ENCODE data around the gene CHRFAM7A. TPM values are rescaled to one million over a fixed set of nuclear protein-coding genes. Genes with fewer than 3 reads are reported as not detected.
"Not testable (repeated sequence)": the region's sequence is repeated elsewhere in the genome, so short reads cannot be mapped to it uniquely, and the experiment has no call there.

Gene CHRFAM7A
- polyA plus RNA-seq (ENCODE audit: insufficient read length in 3 of 3): 1 to 10 TPM; 3.0 to 6.0 (median 3.7) TPM
- long read RNA-seq, donor 1: 0 reads
- long read RNA-seq, donor 2, full-length matches to known transcripts: 1 of 1 reads
- long read RNA-seq, donor 2, partial matches to known transcripts: 0 of 1 reads
- long read RNA-seq, donor 2, other reads (novel, unspliced or antisense): 0 of 1 reads
- long read RNA-seq, donor 3: 0 reads
- long read RNA-seq, donor 4: 0 reads
- long read RNA-seq, donor 5: 0 reads
- long read RNA-seq, donor 6, partial matches to known transcripts: 6 of 6 reads
- long read RNA-seq, donor 6, other reads (novel, unspliced or antisense): 0 of 6 reads
- long read RNA-seq, donor 7: 0 reads
- long read RNA-seq, donor 8: 0 reads
- long read RNA-seq, donor 9: 0 reads
- long read RNA-seq, donor 10: 0 reads
- long read RNA-seq, donor 11: 0 reads
- long read RNA-seq, donor 12: 0 reads
- long read RNA-seq, donor 13: 0 reads
- long read RNA-seq, donor 14: 0 reads
- long read RNA-seq, donor 15: 0 reads
- long read RNA-seq, donor 16: 0 reads

DNA sequence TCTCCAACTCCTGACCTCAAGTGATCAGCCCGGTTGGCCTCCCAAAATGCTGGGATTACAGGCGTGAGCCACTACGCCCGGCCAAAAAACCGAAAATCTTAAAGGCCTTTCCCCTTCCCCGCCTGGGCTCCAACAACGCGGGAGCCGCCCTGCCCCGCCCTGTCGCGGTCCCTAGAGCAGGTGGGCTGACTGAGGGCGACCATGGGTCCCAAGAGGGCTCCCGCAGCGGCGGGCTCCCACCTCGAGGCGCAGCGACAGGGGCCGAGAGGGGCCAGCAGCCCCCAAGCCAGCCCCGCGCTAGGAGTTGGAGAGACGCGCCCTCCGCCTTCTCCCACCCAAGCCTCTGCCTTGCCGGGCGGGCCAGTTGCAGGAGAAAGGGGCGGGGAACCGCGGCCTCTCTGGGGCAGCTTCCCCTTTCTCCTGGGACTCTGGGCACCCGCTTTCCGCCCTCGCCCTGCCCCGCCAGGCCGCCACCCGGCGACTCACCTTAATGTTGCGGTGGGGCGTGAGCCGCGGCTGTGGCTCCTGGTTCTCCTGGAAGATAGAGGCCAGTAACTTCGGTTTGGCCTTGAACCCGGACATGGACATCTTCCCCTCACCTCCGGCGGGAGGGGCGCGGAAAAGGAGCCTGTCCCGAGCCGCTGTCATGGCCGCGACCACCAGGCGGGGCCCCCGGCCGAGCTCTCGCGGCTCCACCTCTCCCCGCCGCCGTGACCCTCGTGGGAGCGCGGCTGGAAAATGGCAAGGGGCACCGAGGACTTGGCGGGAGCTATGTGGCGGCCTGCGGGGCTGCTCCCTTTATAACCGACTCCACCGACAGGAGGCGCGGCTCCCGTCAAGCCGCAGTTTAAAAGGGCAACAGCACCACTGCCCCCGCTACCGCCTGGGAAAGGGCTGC is at the start of gene CHRFAM7A:
Gene CHRFAM7A (minus strand): TSS at position 775 of the 898 bp plus-strand sequence. CDS start 10,189 bp downstream, outside the sequence.
- DNase-seq (ENCODE audit: extremely low read depth in 1 of 11, low read depth in 9 of 11, low spot score in 4 of 11): not testable (repeated sequence)

DNA sequence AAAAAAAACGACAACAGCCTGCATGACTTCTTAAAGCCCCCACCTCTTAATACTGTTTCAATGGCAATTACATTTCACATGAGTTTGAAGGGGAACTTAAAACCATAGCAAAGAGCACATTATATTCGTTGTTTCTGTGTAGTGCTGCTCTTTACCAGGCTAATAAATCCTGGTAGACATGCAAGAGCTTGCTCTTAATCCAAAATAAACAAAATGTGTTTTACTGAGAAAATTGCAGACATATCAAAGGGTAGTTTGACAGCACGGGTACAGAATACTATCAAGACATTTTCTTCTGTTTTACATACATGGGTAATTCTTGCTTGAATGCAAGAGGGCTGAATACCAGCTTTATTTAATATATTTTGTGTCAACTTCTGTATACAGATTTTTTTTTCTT is 45.0 kb upstream of the CHRFAM7A start:
- DNase-seq (ENCODE audit: extremely low read depth in 1 of 11, low read depth in 9 of 11, low spot score in 4 of 11): not testable (repeated sequence)

DNA sequence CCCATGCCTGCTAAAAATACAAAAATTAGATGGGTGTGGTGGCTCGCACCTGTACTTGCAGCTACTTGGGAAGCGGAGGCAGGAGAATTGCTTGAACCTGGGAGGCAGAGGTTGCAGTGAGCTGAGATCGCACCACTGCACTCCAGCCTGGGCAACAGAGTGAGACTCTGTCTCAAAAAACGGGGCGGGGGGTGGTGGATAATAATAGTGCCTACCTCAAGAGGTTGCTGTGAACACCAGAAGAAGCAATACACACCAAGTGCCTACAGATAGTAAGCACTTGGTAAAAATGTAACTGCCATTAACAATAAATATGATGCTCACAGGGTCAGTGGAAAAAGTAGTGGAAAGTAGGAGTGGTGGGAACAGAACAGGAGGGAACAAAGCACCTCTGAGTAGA is 42.5 kb upstream of the CHRFAM7A start:
- not testable (repeated sequence) for DNase-seq (ENCODE audit: extremely low read depth in 1 of 11, low read depth in 9 of 11, low spot score in 4 of 11)

DNA sequence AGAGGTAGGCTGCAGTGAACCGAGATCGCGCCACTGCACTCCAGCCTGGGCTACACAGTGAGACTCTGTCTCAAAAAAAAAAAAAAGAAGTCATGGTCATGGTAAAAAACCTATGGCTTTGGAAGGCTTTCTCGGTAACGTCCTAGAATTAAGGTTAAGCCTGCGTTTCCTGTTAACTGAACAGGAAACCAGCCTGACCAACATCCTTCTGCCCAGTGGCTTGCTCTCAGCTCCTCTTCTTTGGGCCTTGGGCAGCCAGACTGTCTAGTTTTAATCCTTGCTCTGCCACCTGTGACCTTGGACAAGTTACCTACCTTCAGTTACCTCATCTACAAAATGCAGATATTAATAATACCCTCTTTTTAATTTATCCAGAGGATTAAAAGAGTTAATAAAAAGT is 27.4 kb upstream of the CHRFAM7A start:
- not testable (repeated sequence) for DNase-seq (ENCODE audit: extremely low read depth in 1 of 11, low read depth in 9 of 11, low spot score in 4 of 11)

DNA sequence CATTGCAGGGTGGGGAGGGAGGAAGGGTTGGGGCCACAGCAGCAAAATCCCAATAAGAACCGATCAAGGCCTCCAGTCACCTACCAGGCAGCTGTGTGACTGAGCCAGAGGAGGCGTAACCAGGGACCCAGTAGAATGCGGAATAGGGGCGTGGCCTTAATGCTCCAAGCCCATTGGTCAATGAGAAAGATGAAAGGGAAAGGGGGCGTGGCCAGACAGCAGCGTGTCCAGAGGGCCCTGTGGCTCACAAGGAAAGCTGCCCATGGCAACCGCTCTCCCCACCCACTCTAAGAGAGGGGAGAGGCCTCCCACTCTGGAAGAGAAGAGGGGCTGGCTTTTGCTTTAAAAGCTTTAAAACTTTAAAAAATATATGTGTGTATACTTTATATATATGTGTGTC is 20.8 kb upstream of the CHRFAM7A start, which contains the start of gene GOLGA8R:
Gene GOLGA8R (minus strand): TSS at position 101 of the 400 bp plus-strand sequence. CDS start 98 bp downstream, at position 3.
- DNase-seq (ENCODE audit: extremely low read depth in 1 of 11, low read depth in 9 of 11, low spot score in 4 of 11): not testable (repeated sequence)

DNA sequence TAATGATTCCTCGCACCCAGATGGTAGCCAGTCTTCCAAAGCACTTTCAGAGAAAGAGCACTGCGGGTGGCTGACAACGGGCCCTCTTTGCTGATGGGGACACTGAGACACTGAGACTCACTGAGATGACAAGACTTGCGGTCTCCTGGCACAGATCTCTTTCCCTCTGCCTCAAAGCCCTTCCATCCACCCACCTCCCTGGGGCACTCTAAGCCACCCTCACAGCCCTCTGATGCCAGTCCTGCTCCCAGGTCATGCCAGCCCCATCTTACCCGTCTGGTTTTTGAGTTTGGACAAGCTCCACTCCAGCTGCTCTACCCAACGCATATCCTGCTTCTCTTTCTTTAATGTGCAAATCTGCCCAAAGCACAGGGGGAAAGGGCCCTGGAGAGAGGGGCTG is 14.3 kb upstream of the CHRFAM7A start:
- DNase-seq (ENCODE audit: extremely low read depth in 1 of 11, low read depth in 9 of 11, low spot score in 4 of 11): not testable (repeated sequence)

DNA sequence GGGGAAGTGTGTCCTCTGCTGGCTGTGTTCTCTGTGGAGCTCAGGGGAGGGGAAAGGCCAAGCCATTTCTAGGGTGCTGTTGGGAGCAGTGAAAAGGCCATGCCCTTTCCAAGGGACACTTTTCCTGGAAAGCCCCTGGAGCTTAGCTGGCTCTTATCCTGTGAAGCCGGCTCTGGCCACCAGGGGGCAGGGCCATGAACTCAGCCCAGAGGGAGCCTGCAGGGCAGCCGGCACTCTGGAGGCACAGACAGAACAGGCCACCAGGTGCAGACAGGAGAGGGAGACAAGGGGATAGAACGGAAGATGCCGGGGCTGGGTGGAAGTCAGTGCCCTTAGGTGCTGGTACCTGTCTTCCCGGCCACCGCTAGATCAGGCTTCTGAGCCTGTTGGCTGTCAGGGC is 5.6 kb upstream of the CHRFAM7A start:
- not testable (repeated sequence) for DNase-seq (ENCODE audit: extremely low read depth in 1 of 11, low read depth in 9 of 11, low spot score in 4 of 11)

DNA sequence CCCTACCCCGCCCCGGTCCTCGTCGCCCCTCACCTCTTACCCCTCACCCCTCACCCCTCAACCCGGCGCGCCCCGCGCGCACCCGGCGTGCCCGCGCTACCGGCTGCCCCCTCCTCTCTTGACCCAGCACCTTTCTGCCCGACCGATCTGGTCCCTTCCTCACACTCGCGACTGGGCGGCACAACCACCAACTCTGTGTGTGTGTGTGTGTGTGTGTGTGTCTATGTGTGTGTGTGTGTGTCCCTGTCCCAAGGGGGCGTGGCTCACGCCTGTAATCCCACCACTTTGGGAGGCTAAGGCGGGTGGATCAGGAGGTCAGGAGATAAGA is 288 bp upstream of the CHRFAM7A start:
- not testable (repeated sequence) for DNase-seq (ENCODE audit: extremely low read depth in 1 of 11, low read depth in 9 of 11, low spot score in 4 of 11)

DNA sequence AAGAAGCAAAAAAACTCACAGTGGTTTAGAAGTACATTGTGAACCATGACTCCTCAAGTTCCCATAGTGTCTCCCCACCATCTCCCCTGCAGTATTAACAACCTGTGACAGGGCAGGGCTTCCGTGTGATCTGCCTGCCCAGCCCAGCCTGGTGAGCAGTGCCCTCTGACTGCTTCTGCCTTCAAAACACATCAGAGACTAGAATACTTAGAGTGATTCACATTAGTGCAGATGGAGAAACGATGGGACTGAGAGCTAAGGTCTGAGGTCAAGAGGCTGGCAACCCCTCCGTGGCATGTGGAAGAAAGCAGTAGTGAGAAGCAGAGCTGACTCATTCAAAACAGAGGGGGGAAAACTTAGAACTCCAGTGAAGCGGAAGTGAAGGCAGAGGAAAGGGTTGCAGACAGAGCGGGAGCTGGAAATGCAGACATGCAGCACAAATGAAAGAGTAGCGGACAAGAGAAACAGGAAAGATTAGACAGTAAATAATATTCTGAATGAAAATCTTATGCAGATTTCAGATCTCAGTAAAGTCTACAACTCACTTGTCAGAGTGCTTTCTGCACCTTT is 6.9 kb downstream of the CHRFAM7A start:
- not testable (repeated sequence) for DNase-seq (ENCODE audit: extremely low read depth in 1 of 11, low read depth in 9 of 11, low spot score in 4 of 11)

DNA sequence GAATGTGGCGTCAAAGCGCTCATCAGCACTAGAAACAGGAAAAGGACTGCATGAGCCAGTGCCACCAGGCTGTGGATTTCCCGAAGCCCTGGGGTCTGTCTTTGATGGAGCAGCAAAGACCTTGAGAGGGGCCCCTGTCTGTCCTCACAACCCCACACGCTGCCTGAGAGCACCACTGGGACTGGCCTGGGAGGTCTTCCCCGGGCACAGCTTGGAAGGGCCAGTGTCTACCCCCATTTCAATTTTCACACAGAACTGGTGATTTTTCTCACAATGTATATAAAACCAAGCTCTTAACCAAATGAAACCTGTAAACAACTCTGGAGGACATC is 16.3 kb downstream of the CHRFAM7A start:
- DNase-seq (ENCODE audit: extremely low read depth in 1 of 11, low read depth in 9 of 11, low spot score in 4 of 11): not testable (repeated sequence)

DNA sequence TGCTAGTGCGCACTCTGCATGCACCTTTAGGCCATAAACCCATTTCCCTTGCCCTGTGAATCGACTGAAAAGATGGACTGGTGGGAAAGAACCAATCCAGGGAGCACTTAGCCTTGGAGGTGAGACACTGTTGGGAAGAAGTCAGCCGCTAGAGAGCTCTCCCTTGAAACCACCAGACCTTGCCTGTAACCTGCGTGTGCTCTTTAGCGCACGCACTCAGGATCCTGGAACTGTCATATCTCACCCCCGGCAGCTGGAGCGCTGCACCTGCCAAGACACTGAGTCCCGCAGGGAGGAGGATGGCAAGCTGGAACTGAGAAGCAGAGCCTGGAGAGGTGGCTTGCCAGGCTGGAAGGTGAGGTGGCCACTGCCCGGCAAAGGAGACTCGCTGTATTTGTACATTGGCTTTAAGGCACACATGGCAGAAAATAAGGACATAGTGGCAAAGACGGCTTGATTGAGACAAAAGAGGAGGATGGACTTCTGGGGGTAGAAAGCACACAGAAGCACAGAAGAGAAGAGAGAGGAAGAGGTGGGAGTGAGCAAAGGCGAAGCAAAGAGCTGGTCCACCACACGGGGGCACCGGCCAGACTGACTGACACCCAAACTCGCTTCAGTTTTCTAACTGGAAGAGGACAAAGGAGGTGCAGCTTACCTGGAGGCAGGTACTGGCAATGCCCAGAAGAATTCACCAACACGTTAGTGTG is 16.8 kb downstream of the CHRFAM7A start:
- DNase-seq (ENCODE audit: extremely low read depth in 1 of 11, low read depth in 9 of 11, low spot score in 4 of 11): not testable (repeated sequence)

DNA sequence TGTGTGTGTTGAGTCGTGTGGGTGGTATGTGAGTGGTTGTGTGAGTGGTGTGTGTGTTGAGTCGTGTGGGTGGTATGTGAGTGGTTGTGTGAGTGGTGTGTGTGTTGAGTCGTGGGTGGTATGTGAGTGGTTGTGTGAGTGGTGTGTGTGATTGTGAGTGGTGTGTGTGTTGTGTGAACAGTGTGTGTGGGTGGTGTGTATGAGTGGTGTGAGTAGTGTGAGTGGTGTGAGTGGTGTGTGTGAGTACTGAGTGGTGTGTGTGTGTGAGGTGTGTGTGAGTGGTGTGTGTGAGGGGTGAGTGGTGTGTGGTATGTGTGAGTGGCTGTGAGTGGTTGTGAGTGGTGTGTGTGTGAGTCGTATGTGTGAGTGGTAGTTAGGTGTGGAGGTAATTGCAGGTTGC is 17.5 kb downstream of the CHRFAM7A start:
- DNase-seq (ENCODE audit: extremely low read depth in 1 of 11, low read depth in 9 of 11, low spot score in 4 of 11): not testable (repeated sequence)

DNA sequence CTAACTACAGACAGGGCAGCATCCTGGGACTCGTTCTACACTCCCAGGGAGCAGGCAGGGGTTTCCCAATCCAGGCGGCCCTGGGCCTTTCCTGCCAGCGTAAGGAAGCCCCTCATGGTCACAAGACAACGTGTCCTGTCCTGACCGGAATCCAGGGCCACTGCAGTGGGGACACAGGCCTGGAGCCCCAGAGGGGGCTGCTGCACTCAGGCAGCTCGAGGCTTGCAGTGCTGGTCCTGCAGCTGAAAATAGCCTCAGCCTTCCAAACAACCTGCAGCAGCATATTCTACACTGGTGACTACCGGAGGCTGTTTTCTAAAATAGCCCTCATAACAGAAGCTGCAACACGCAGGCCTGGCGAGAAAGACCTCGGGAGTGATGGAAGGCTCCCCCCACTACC is 18.5 kb downstream of the CHRFAM7A start:
- not testable (repeated sequence) for DNase-seq (ENCODE audit: extremely low read depth in 1 of 11, low read depth in 9 of 11, low spot score in 4 of 11)

DNA sequence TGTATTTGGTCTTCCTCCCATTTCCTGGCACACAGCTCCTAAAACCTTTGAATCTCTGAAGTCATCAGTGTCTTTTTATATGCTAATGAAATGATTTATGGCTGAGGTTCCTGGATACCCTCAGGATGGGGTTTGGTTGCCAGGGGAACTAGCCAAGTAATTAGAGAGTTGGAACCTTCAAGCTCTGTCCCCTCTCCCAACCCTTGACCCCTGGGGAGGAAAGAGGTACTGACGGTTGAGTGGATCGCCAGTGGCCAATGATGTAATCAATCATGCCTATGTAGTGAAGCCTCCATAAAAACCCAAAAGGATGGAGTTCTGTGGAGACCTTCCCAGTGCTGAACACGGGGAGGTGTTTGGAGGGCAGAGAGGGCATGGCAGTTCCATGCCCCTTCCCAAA is 25.1 kb downstream of the CHRFAM7A start:
- DNase-seq (ENCODE audit: extremely low read depth in 1 of 11, low read depth in 9 of 11, low spot score in 4 of 11): not testable (repeated sequence)

DNA sequence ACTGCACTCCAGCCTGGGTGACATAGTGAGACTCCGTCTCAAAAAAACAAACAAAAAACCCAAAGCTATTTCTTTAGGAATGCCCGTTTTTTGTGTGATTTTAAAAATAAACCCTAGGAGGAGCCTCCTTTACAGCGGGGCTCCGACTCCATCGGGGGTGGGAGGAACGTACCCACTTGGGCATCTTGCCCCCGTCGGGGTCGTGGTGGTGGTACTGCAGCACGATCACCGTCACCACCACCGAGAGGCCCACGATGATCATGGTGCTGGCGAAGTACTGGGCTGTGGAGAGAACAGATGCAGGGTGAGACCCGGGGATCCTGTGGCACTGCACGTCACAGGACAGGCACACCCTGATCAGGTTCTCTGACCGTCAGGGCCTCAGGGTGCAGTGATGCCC is 26.1 kb downstream of the CHRFAM7A start:
- not testable (repeated sequence) for DNase-seq (ENCODE audit: extremely low read depth in 1 of 11, low read depth in 9 of 11, low spot score in 4 of 11)

DNA sequence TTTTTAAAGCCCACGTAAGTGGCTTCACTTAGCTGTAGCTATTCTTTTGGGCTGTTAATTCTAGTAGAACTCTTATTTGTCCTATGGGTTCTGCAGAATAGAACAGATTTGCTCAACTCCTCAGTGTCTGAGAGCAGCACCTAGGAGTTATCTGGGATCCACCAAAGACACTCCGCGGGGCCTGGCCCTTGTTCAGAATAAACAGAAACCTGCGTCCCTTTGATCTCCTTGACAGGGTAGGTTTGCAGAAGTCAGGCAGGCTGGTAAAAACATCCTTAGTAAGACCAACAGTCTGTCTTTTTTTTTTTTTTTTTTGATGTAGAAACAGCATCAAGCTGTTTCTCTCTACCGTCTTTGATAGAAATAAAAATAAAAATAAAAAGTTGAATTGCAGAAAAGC is 31.9 kb downstream of the CHRFAM7A start:
- not testable (repeated sequence) for DNase-seq (ENCODE audit: extremely low read depth in 1 of 11, low read depth in 9 of 11, low spot score in 4 of 11)

DNA sequence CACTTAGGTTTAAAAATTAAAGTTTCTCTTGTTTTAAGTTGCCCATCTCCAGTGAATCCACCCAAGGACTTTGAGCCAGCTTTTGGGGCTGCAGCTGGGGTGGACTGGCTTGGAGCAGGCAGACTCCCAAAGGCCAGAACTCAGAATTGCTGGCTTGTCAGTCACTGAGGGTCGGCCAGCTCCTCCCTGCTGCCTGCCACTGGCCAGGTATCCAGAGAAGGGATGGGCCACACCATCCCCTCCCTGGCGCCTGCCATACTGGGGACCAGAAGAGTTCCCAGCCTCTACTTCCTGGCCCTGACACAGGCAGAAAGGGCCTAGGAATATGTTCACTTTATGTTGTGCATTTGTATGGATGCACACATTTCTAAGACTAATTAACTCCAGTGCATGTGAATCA is 32.4 kb downstream of the CHRFAM7A start:
- DNase-seq (ENCODE audit: extremely low read depth in 1 of 11, low read depth in 9 of 11, low spot score in 4 of 11): not testable (repeated sequence)

DNA sequence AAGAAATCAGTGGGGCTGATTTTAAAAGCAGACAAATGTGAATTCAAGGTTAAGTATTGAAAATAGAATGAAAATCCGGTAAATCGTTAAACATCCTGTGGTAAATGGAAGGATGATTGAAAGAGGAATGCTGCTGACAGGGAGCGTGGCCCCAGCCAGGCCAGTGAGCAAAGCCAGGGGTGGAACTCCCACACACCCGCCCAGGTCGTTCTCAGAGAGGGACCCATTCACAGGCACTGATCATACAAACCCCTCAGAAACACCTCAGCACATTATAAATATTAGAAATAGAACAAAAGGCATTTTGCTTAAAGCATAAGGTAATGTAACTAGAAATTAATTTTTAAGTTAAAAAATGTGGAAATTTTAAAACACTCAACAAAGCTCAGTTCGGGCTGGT is 38.3 kb downstream of the CHRFAM7A start:
- not testable (repeated sequence) for DNase-seq (ENCODE audit: extremely low read depth in 1 of 11, low read depth in 9 of 11, low spot score in 4 of 11)

DNA sequence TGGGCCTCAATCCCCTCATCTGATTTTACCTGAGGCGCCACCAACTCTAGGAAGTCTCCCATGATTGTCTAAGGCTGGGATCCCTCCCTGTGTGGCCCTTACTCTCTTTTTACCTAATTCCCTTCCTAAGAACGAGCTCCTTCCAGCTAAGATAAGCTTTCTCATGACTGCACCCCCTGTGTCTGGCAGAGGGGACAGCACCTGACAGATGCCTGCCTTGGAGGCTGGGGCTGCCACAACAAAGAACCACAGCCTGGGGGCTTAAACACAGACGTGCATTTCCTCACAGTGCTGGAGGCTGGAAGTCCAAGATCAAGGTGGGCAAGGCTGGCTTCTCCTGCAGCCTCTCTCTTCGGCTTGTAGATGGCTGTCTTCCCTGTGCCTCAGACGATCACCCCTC is 43.5 kb downstream of the CHRFAM7A start:
- DNase-seq (ENCODE audit: extremely low read depth in 1 of 11, low read depth in 9 of 11, low spot score in 4 of 11): not testable (repeated sequence)
